Naive B cell (primary cell): Measurements from ENCODE around the gene OAS3. TPM values are rescaled to one million over a fixed set of nuclear protein-coding genes. Genes with fewer than 3 reads are reported as not detected.
"Not testable (repeated sequence)": the region's sequence is repeated elsewhere in the genome, so short reads cannot be mapped to it uniquely, and the experiment has no call there.

ENCODE experiments used
- ATAC-seq, 2 donors: fragments of 150-1000 bp; cut with Tn5 transposase; 2 replicates each; pipeline ENCODE4 v1.10.0; 2021; ENCODE audit warnings: low read depth in 2 of 2, mild to moderate bottlenecking in 2 of 2, moderate library complexity in 2 of 2
- DNase-seq: peaks from one replicate; pipeline ENCODE4 v3.0.0; 2022
- H3K27ac Mint-ChIP-seq, 6 donors: one replicate each; pipeline ENCODE4 v1.8.0; 2020 to 2022; ENCODE audit warnings: mild to moderate bottlenecking in 6 of 6, mixed read lengths in 6 of 6, moderate library complexity in 5 of 6, inconsistent platforms in 2 of 6
- H3K27me3 Mint-ChIP-seq, 3 donors: one replicate each; pipeline ENCODE4 v1.8.0; 2021 to 2022; ENCODE audit warnings: mixed read lengths in 3 of 3, mild to moderate bottlenecking in 1 of 3
- H3K36me3 Mint-ChIP-seq, 2 donors: one replicate each; pipeline ENCODE4 v1.8.0; 2020 to 2022; ENCODE audit warnings: mixed read lengths in 2 of 2, inconsistent platforms in 1 of 2, mild to moderate bottlenecking in 1 of 2
- H3K4me1 Mint-ChIP-seq, 3 donors: one replicate each; pipeline ENCODE4 v1.8.0; 2020 to 2022; ENCODE audit warnings: mixed read lengths in 3 of 3, inconsistent platforms in 1 of 3, mild to moderate bottlenecking in 1 of 3, moderate library complexity in 1 of 3
- H3K4me3 Mint-ChIP-seq, 8 donors: one replicate each; pipeline ENCODE4 v1.8.0; 2020 to 2022; ENCODE audit warnings: mild to moderate bottlenecking in 8 of 8, mixed read lengths in 8 of 8, moderate library complexity in 8 of 8, inconsistent platforms in 2 of 8
- H3K9me3 Mint-ChIP-seq, 7 donors: one replicate each; pipeline ENCODE4 v1.8.0; 2020 to 2022; ENCODE audit warnings: mixed read lengths in 7 of 7, mild to moderate bottlenecking in 5 of 7, inconsistent platforms in 2 of 7, moderate library complexity in 1 of 7
- polyA plus RNA-seq, 6 donors: library from polyadenylated mRNA; unstranded; fragments of 300-500 nt; fragmentation: Illumina TruSeq; gene quantifications; one replicate each; pipeline ENCODE4 v1.2.3, GENCODE V29; 2021; ENCODE audit warnings: low read depth in 6 of 6

The OAS3 gene
- polyA plus RNA-seq, 6 donors from 2014 or later, result 2.9 to 8.6 (median 6.9) TPM

- Mint-ChIP-seq H3K27me3 (no peaks in the 10 kb centered on the region), H3K4me1 (peaks cover 54 to 80% (median 61%) of the 10 kb centered on the region in 3 donors), H3K27ac (peak overlapping the region; percentile 2 to 99 (median 92)), H3K4me3 (peak overlapping the region; percentile 90 to 98 (median 95)), H3K9me3 (peaks cover 0 to 8% (median 3%) of the 10 kb centered on the region in 7 donors), H3K36me3 (peaks cover 23 to 24% of the 10 kb centered on the region in 2 donors)
- ATAC-seq (peak; percentile 59), DNase-seq (peak; percentile 28)
Observed at GRCh38 chr12:112907415-112908157, 30.7 kb upstream of the OAS3 start.

- H3K36me3 Mint-ChIP-seq, result peaks cover 33 to 34% of the 10 kb centered on the region in 2 donors
Observed at GRCh38 chr12:112908548-112908947, 29.7 kb upstream of the OAS3 start.

GRCh38 chr12:112909693-112910092, 28.6 kb upstream of the OAS3 start:
- H3K9me3 Mint-ChIP-seq, result peaks cover 6 to 22% (median 15%) of the 10 kb centered on the region in 7 donors
- peak overlapping the region in 3 of 6 donors; percentile 53 to 90 (median 67) for H3K27ac Mint-ChIP-seq
- H3K4me3 Mint-ChIP-seq, result peak overlapping the region in 2 of 8 donors; percentile 56 to 95
- peaks cover 39 to 44% of the 10 kb centered on the region in 2 donors for H3K36me3 Mint-ChIP-seq
- no peak for ATAC-seq
- H3K4me1 Mint-ChIP-seq, result peaks cover 48 to 70% (median 51%) of the 10 kb centered on the region in 3 donors
- H3K27me3 Mint-ChIP-seq, result no peaks in the 10 kb centered on the region
- DNase-seq, result no peak

More at GRCh38 chr12:112908548-112908947, 29.7 kb upstream of the OAS3 start:
- DNase-seq (no peak), ATAC-seq (no peak)
- H3K27ac Mint-ChIP-seq, result peak overlapping the region; percentile 36 to 94 (median 90)
- peaks cover 53 to 74% (median 56%) of the 10 kb centered on the region in 3 donors for H3K4me1 Mint-ChIP-seq
- H3K4me3 Mint-ChIP-seq, result peak overlapping the region in 7 of 8 donors; percentile 90 to 98 (median 95)
- no peaks in the 10 kb centered on the region for H3K27me3 Mint-ChIP-seq
- peaks cover 6 to 18% (median 12%) of the 10 kb centered on the region in 7 donors for H3K9me3 Mint-ChIP-seq

GRCh38 chr12:112913038-112913688, 25.1 kb upstream of the OAS3 start:
- no peak for ATAC-seq
- Mint-ChIP-seq H3K4me1 (peaks cover 35 to 48% (median 35%) of the 10 kb centered on the region in 3 donors), H3K4me3 (peak overlapping the region in 1 of 8 donors; percentile 85), H3K9me3 (peaks cover 6 to 26% (median 15%) of the 10 kb centered on the region in 7 donors), H3K27me3 (no peaks in the 10 kb centered on the region), H3K27ac (peak overlapping the region in 1 of 6 donors; percentile 20), H3K36me3 (peaks cover 60 to 67% of the 10 kb centered on the region in 2 donors)
- no peak for DNase-seq

GRCh38 chr12:112913888-112914287, 24.4 kb upstream of the OAS3 start:
- ATAC-seq, H3K4me3 Mint-ChIP-seq, DNase-seq, H3K27ac Mint-ChIP-seq, H3K27me3 Mint-ChIP-seq: not testable (repeated sequence)
- Mint-ChIP-seq H3K36me3 (peaks cover 61 to 74% of the 10 kb centered on the region in 2 donors), H3K4me1 (peaks cover 28 to 41% (median 28%) of the 10 kb centered on the region in 3 donors), H3K9me3 (peaks cover 6 to 26% (median 15%) of the 10 kb centered on the region in 7 donors)

GRCh38 chr12:112916270-112916669, 22.0 kb upstream of the OAS3 start:
- no peaks in the 10 kb centered on the region for H3K27me3 Mint-ChIP-seq
- no peak for DNase-seq
- H3K4me3 Mint-ChIP-seq, result no peak overlapping the region
- ATAC-seq, result no peak
- H3K27ac Mint-ChIP-seq, result no peak overlapping the region
- peaks cover 13 to 22% (median 15%) of the 10 kb centered on the region in 3 donors for H3K4me1 Mint-ChIP-seq
- peaks cover 58 to 66% of the 10 kb centered on the region in 2 donors for H3K36me3 Mint-ChIP-seq
- H3K9me3 Mint-ChIP-seq, result peaks cover 6 to 26% (median 15%) of the 10 kb centered on the region in 7 donors

- Mint-ChIP-seq H3K36me3 (peaks cover 51% of the 10 kb centered on the region in 2 donors), H3K27me3 (no peaks in the 10 kb centered on the region), H3K27ac (peak overlapping the region in 1 of 6 donors; percentile 20), H3K4me1 (peaks cover 10 to 24% (median 13%) of the 10 kb centered on the region in 3 donors), H3K9me3 (peaks cover 0 to 11% (median 1%) of the 10 kb centered on the region in 7 donors), H3K4me3 (no peak overlapping the region)
- no peak for DNase-seq
- ATAC-seq, result no peak
Observed at GRCh38 chr12:112919121-112919520, 19.2 kb upstream of the OAS3 start.

GRCh38 chr12:112924986-112925385, 13.3 kb upstream of the OAS3 start:
- Mint-ChIP-seq H3K27ac (peak overlapping the region in 5 of 6 donors; percentile 82 to 96 (median 84)), H3K4me3 (peak overlapping the region in 3 of 8 donors; percentile 23 to 70 (median 28)), H3K9me3 (peaks cover 0 to 9% (median 4%) of the 10 kb centered on the region in 7 donors), H3K4me1 (peaks cover 6 to 43% (median 13%) of the 10 kb centered on the region in 3 donors), H3K36me3 (peaks cover 10 to 22% of the 10 kb centered on the region in 2 donors), H3K27me3 (no peaks in the 10 kb centered on the region)
- ATAC-seq (peak in 1 of 2 donors; percentile 52), DNase-seq (no peak)

GRCh38 chr12:112926416-112927033, 11.7 kb upstream of the OAS3 start:
- Mint-ChIP-seq H3K4me3 (peak overlapping the region in 7 of 8 donors; percentile 3 to 81 (median 63)), H3K36me3 (peaks cover 16 to 22% of the 10 kb centered on the region in 2 donors), H3K4me1 (peaks cover 6 to 38% (median 17%) of the 10 kb centered on the region in 3 donors), H3K27ac (peak overlapping the region in 5 of 6 donors; percentile 83 to 97 (median 91))
- H3K9me3 Mint-ChIP-seq, H3K27me3 Mint-ChIP-seq: not testable (repeated sequence)
- DNase-seq, result peak; percentile 54
- peak in 1 of 2 donors; percentile 38 for ATAC-seq

GRCh38 chr12:112927475-112927874, 10.8 kb upstream of the OAS3 start:
- Mint-ChIP-seq H3K4me1 (peaks cover 6 to 37% (median 17%) of the 10 kb centered on the region in 3 donors), H3K36me3 (peaks cover 10 to 16% of the 10 kb centered on the region in 2 donors), H3K9me3 (peaks cover 0 to 9% (median 4%) of the 10 kb centered on the region in 7 donors), H3K27me3 (no peaks in the 10 kb centered on the region), H3K27ac (peak overlapping the region in 3 of 6 donors; percentile 83 to 97 (median 96)), H3K4me3 (no peak overlapping the region)
- no peak for DNase-seq
- no peak for ATAC-seq

- Mint-ChIP-seq H3K27ac (peak overlapping the region in 3 of 6 donors; percentile 34 to 83 (median 40)), H3K9me3 (peaks cover 0 to 9% (median 4%) of the 10 kb centered on the region in 7 donors), H3K36me3 (peaks cover 6 to 12% of the 10 kb centered on the region in 2 donors), H3K4me3 (no peak overlapping the region), H3K27me3 (no peaks in the 10 kb centered on the region), H3K4me1 (peaks cover 6 to 37% (median 17%) of the 10 kb centered on the region in 3 donors)
- ATAC-seq, result no peak
- no peak for DNase-seq
Observed at GRCh38 chr12:112927925-112928324, 10.3 kb upstream of the OAS3 start.

GRCh38 chr12:112928978-112929377, 9.3 kb upstream of the OAS3 start:
- H3K9me3 Mint-ChIP-seq, result peaks cover 0 to 9% (median 4%) of the 10 kb centered on the region in 7 donors
- no peak overlapping the region for H3K4me3 Mint-ChIP-seq
- H3K27ac Mint-ChIP-seq, result peak overlapping the region in 1 of 6 donors; percentile 47
- DNase-seq (no peak), ATAC-seq (no peak)
- no peaks in the 10 kb centered on the region for H3K27me3 Mint-ChIP-seq
- H3K4me1 Mint-ChIP-seq, result peaks cover 6 to 33% (median 17%) of the 10 kb centered on the region in 3 donors
- H3K36me3 Mint-ChIP-seq, result peaks cover 5 to 6% of the 10 kb centered on the region in 2 donors

GRCh38 chr12:112929715-112930114, 8.6 kb upstream of the OAS3 start:
- Mint-ChIP-seq H3K9me3 (peaks cover 0 to 9% (median 4%) of the 10 kb centered on the region in 7 donors), H3K36me3 (peaks cover 2 to 6% of the 10 kb centered on the region in 2 donors), H3K4me3 (no peak overlapping the region), H3K27ac (peak overlapping the region in 1 of 6 donors; percentile 72), H3K4me1 (peaks cover 6 to 29% (median 17%) of the 10 kb centered on the region in 3 donors), H3K27me3 (no peaks in the 10 kb centered on the region)
- ATAC-seq (no peak), DNase-seq (no peak)
